ENCODE data around the gene MRO. TPM values are rescaled to one million over a fixed set of nuclear protein-coding genes. Genes with fewer than 3 reads are reported as not detected.

The MRO gene
- total and polyA plus RNA-seq, 2 of the 8 experiments (the other 6 are each of a cell fraction or from before 2014, with no cell fraction given), result 0.65 to 1.0 TPM

DNA sequence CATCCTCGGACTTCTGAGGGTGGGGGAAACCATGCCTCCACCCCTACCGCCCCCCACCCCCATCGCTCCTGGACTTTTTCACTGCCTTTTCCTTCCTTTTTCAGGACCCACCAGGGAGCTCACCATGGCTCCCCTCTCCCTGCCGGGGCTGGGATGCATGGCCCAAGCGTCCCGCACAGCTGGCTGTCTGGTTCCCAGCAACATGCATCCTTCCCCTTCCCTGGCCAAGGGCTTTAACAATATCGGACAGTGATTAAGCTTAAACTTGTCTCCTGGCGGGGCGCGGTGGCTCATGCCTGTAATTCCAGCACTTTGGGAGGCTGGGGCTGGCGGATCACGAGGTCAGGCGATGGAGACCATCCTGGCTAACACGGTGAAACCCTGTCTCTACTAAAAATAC, 44.1 kb downstream of the MRO start (continued):
- TF ChIP-seq CTBP2 (IDR thresholded peaks at IDR 0.05; ENCODE audit: borderline replicate concordance, insufficient read depth, insufficient read length, low read length), result no peak
- no peak for TF ChIP-seq ZNF274 (IDR thresholded peaks at IDR 0.05; ENCODE audit: borderline replicate concordance, extremely low read depth, low read length)
- TF ChIP-seq, protein P1, sequence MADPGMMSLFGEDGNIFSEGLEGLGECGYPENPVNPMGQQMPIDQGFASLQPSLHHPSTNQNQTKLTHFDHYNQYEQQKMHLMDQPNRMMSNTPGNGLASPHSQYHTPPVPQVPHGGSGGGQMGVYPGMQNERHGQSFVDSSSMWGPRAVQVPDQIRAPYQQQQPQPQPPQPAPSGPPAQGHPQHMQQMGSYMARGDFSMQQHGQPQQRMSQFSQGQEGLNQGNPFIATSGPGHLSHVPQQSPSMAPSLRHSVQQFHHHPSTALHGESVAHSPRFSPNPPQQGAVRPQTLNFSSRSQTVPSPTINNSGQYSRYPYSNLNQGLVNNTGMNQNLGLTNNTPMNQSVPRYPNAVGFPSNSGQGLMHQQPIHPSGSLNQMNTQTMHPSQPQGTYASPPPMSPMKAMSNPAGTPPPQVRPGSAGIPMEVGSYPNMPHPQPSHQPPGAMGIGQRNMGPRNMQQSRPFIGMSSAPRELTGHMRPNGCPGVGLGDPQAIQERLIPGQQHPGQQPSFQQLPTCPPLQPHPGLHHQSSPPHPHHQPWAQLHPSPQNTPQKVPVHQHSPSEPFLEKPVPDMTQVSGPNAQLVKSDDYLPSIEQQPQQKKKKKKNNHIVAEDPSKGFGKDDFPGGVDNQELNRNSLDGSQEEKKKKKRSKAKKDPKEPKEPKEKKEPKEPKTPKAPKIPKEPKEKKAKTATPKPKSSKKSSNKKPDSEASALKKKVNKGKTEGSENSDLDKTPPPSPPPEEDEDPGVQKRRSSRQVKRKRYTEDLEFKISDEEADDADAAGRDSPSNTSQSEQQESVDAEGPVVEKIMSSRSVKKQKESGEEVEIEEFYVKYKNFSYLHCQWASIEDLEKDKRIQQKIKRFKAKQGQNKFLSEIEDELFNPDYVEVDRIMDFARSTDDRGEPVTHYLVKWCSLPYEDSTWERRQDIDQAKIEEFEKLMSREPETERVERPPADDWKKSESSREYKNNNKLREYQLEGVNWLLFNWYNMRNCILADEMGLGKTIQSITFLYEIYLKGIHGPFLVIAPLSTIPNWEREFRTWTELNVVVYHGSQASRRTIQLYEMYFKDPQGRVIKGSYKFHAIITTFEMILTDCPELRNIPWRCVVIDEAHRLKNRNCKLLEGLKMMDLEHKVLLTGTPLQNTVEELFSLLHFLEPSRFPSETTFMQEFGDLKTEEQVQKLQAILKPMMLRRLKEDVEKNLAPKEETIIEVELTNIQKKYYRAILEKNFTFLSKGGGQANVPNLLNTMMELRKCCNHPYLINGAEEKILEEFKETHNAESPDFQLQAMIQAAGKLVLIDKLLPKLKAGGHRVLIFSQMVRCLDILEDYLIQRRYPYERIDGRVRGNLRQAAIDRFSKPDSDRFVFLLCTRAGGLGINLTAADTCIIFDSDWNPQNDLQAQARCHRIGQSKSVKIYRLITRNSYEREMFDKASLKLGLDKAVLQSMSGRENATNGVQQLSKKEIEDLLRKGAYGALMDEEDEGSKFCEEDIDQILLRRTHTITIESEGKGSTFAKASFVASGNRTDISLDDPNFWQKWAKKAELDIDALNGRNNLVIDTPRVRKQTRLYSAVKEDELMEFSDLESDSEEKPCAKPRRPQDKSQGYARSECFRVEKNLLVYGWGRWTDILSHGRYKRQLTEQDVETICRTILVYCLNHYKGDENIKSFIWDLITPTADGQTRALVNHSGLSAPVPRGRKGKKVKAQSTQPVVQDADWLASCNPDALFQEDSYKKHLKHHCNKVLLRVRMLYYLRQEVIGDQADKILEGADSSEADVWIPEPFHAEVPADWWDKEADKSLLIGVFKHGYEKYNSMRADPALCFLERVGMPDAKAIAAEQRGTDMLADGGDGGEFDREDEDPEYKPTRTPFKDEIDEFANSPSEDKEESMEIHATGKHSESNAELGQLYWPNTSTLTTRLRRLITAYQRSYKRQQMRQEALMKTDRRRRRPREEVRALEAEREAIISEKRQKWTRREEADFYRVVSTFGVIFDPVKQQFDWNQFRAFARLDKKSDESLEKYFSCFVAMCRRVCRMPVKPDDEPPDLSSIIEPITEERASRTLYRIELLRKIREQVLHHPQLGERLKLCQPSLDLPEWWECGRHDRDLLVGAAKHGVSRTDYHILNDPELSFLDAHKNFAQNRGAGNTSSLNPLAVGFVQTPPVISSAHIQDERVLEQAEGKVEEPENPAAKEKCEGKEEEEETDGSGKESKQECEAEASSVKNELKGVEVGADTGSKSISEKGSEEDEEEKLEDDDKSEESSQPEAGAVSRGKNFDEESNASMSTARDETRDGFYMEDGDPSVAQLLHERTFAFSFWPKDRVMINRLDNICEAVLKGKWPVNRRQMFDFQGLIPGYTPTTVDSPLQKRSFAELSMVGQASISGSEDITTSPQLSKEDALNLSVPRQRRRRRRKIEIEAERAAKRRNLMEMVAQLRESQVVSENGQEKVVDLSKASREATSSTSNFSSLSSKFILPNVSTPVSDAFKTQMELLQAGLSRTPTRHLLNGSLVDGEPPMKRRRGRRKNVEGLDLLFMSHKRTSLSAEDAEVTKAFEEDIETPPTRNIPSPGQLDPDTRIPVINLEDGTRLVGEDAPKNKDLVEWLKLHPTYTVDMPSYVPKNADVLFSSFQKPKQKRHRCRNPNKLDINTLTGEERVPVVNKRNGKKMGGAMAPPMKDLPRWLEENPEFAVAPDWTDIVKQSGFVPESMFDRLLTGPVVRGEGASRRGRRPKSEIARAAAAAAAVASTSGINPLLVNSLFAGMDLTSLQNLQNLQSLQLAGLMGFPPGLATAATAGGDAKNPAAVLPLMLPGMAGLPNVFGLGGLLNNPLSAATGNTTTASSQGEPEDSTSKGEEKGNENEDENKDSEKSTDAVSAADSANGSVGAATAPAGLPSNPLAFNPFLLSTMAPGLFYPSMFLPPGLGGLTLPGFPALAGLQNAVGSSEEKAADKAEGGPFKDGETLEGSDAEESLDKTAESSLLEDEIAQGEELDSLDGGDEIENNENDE (IDR thresholded peaks at IDR 0.05; ENCODE audit: insufficient replicate concordance, low read length), result no peak
- no peak for TF ChIP-seq NRF1 (IDR thresholded peaks at IDR 0.05; ENCODE audit: low read depth, low read length)
- TF ChIP-seq CBX5 (IDR thresholded peaks at IDR 0.05; ENCODE audit: low read depth, low read length), result no peak
